K562 (cell line): ENCODE data around the gene DIS3L2.

Experiments used
- GATAD2B ChIP-seq: fragments of 450-650 bp; IDR thresholded peaks from 2 replicates; pipeline ENCODE4 v1.6.1; 2017; ENCODE audit warnings: mild to moderate bottlenecking, borderline replicate concordance
- SP1 ChIP-seq: sonication (generic); formaldehyde crosslinking; IDR thresholded peaks from 2 replicates; pipeline ENCODE4 v1.8.1; 2022; ENCODE audit warnings: mild to moderate bottlenecking, missing genetic modification reagents
- ZNF311 ChIP-seq: fragments of 250-450 bp; sonication (Bioruptor Pico); IDR thresholded peaks from 2 replicates; pipeline ENCODE4 v1.4.0; 2020; ENCODE audit warnings: mild to moderate bottlenecking, moderate library complexity

GRCh38 chr2:232341061-232341738, 379.7 kb downstream of the DIS3L2 start:
- no peak for TF ChIP-seq GATAD2B
- TF ChIP-seq SP1 (CRISPR knock-in tag), result no peak
- no peak for TF ChIP-seq ZNF311
